GM12878 (cell line): Measurements from ENCODE around the gene SNAI3. TPM values are rescaled to one million over a fixed set of nuclear protein-coding genes. Genes with fewer than 3 reads are reported as not detected.

Experiments used
- BMI1 ChIP-seq: fragments of 450-650 bp; IDR thresholded peaks from 2 replicates; pipeline ENCODE4 v1.6.1; 2016; ENCODE audit warnings: mild to moderate bottlenecking, moderate library complexity, borderline replicate concordance
- CEBPB ChIP-seq, 2 experiments: fragments of 150-350 bp in 1 of 2; IDR thresholded peaks; 2 replicates each; pipeline ENCODE4 v1.6.1; 2012 to 2014; ENCODE audit warnings: low read depth in 2 of 2, low read length in 2 of 2, borderline replicate concordance in 1 of 2, inconsistent platforms in 1 of 2
- E4F1 ChIP-seq: fragments of 450-650 bp; IDR thresholded peaks from 2 replicates; pipeline ENCODE4 v1.6.1; 2018; ENCODE audit warnings: borderline replicate concordance, mild to moderate bottlenecking; ENCODE audit not compliant: partially characterized antibody
- EGR1 ChIP-seq, 2 experiments: IDR thresholded peaks; 1 replicate in 1 of 2; 2 replicates in 1 of 2; pipeline ENCODE4 v1.6.1; 2011 to 2012; ENCODE audit warnings: low read depth in 2 of 2, low read length in 2 of 2, borderline replicate concordance in 1 of 2, mild to moderate bottlenecking in 1 of 2, moderate library complexity in 1 of 2
- EP300 ChIP-seq, 2 experiments: fragments of 150-350 bp in 1 of 2; IDR thresholded peaks; 2 replicates each; pipeline ENCODE4 v1.6.1; 2011 to 2012; ENCODE audit warnings: low read depth in 2 of 2, low read length in 2 of 2, borderline replicate concordance in 1 of 2, improper control_type of control experiment in 1 of 2, inconsistent platforms in 1 of 2; ENCODE audit not compliant: control insufficient read depth in 1 of 2
- FOXM1 ChIP-seq: IDR thresholded peaks from 2 replicates; pipeline ENCODE4 v1.6.1; 2012; ENCODE audit warnings: low read depth, mild to moderate bottlenecking, inconsistent platforms, low read length, moderate library complexity
- HDAC2 ChIP-seq: fragments of 200-600 bp; sonication (generic); IDR thresholded peaks from 2 replicates; pipeline ENCODE4 v1.6.1; 2017
- HDAC6 ChIP-seq: fragments of 200-600 bp; sonication (generic); IDR thresholded peaks from one replicate; pipeline ENCODE4 v1.8.0; 2017; ENCODE audit warnings: antibody characterized with exemption; ENCODE audit not compliant: unreplicated experiment
- IKZF1 ChIP-seq: fragments of 450-650 bp; conservative IDR thresholded peaks from 2 replicates; pipeline ENCODE4 v1.6.1; 2017; ENCODE audit warnings: antibody characterized with exemption, mild to moderate bottlenecking
- MYB ChIP-seq: fragments of 150-350 bp; IDR thresholded peaks from 2 replicates; pipeline ENCODE4 v1.6.1; 2014; ENCODE audit warnings: mild to moderate bottlenecking, low read depth, low read length, borderline replicate concordance
- NRF1 ChIP-seq: conservative IDR thresholded peaks from 2 replicates; pipeline ENCODE4 v1.6.1; 2011; ENCODE audit warnings: mild to moderate bottlenecking, low read depth, low read length, improper control_type of control experiment
- PBX3 ChIP-seq: IDR thresholded peaks from 2 replicates; pipeline ENCODE4 v1.6.1; 2011; ENCODE audit warnings: mild to moderate bottlenecking, low read depth, low read length, moderate library complexity; ENCODE audit not compliant: insufficient replicate concordance
- RFX5 ChIP-seq: IDR thresholded peaks from 2 replicates; pipeline ENCODE4 v1.6.1; 2011; ENCODE audit warnings: low read depth, low read length, improper control_type of control experiment
- SKIL ChIP-seq: fragments of 450-650 bp; IDR thresholded peaks from 2 replicates; pipeline ENCODE4 v1.6.1; 2017; ENCODE audit warnings: mild to moderate bottlenecking, low read depth, inconsistent platforms; ENCODE audit not compliant: poor library complexity, severe bottlenecking
- SRF ChIP-seq, 2 experiments: IDR thresholded peaks; 2 replicates each; pipeline ENCODE4 v1.6.1; 2011; ENCODE audit warnings: low read depth in 2 of 2, low read length in 2 of 2, mild to moderate bottlenecking in 1 of 2, moderate library complexity in 1 of 2
- TAF1 ChIP-seq: IDR thresholded peaks from 2 replicates; pipeline ENCODE4 v1.6.1; 2011; ENCODE audit warnings: mild to moderate bottlenecking, low read depth, low read length, borderline replicate concordance
- ZNF274 ChIP-seq: IDR thresholded peaks from one replicate; pipeline ENCODE4 v1.8.0; 2011; ENCODE audit not compliant: insufficient read length, insufficient read depth
- ZNF592 ChIP-seq: fragments of 450-650 bp; IDR thresholded peaks from 2 replicates; pipeline ENCODE4 v1.6.1; 2017; ENCODE audit warnings: mild to moderate bottlenecking, moderate library complexity
- polyA plus RNA-seq, 11 experiments: library from polyadenylated mRNA; depleted of rRNA in 4 of 11; unstranded in 6 of 11; stranded (reverse) in 5 of 11; fragments of >200 nt; fragmentation: Nextera tagmentation in 4 of 11; fragmentation: Illumina TruSeq in 1 of 11; extraction: Ambion mirVana in 4 of 11; extraction: Trizol in 1 of 11; gene quantifications; 1 replicate in 1 of 11; 2 replicates in 10 of 11; pipeline versions ENCODE4 v1.2.1 to v1.2.3, GENCODE V29; 2011 to 2016; ENCODE audit warnings: inconsistent platforms in 2 of 11, missing spikeins in 2 of 11, low read depth in 1 of 11
- total RNA-seq, 4 experiments: library from RNA; depleted of rRNA in 3 of 4; stranded (reverse); fragments of >200 nt in 3 of 4; fragmentation: Illumina TruSeq in 1 of 4; extraction: Trizol in 1 of 4; gene quantifications; 2 replicates each; pipeline versions ENCODE4 v1.2.1 to v1.2.3, GENCODE V29; 2013 to 2021

SNAI3 gene
- total and polyA plus RNA-seq, 10 of the 15 experiments (the other 5 are each of a cell fraction or from before 2014, with no cell fraction given): 0.21 to 7.4 (median 3.0) TPM

- TF ChIP-seq HDAC6 (no peak), EP300 (IDR thresholded peaks at IDR 0.05; ENCODE audit: borderline replicate concordance in 1 of 2, control insufficient read depth in 1 of 2, low read depth in 2 of 2, low read length in 2 of 2) (no peak), IKZF1 (peak; percentile 69; the same call in 1 of the 2 replicates), RFX5 (peak; percentile 91), EGR1 (IDR thresholded peaks at IDR 0.05; ENCODE audit: borderline replicate concordance in 1 of 2, low read depth in 2 of 2, low read length in 2 of 2) (0 out of 3 replicates have a peak, but pooled peaks of 1 of the 2 experiments have one; percentile 20), CEBPB (IDR thresholded peaks at IDR 0.05; ENCODE audit: borderline replicate concordance in 1 of 2, low read depth in 2 of 2, low read length in 2 of 2) (no peak), ZNF274 (no peak), SRF (IDR thresholded peaks at IDR 0.05; ENCODE audit: low read depth in 2 of 2, low read length in 2 of 2) (no peak; a peak in 1 of 4 replicates), FOXM1 (no peak), PBX3 (no peak), MYB (no peak), SKIL (no peak), TAF1 (peak; percentile 69), BMI1 (no peak), HDAC2 (no peak; the same call in 1 of the 2 replicates), E4F1 (peak; percentile 94), NRF1 (peak; percentile 50), ZNF592 (no peak)
Observed at GRCh38 chr16:88662843-88663606, 23.3 kb downstream of the SNAI3 start, which contains the start of gene MVD (continued).
